Measurements from ENCODE around the gene MSRB1. TPM values are rescaled to one million over a fixed set of nuclear protein-coding genes. Genes with fewer than 3 reads are reported as not detected.

The MSRB1 gene
- total and polyA plus RNA-seq, 2 of the 13 experiments (the other 11 are each of a cell fraction or from before 2014, with no cell fraction given), result 32.1 to 75.4 TPM

- no peak for TF ChIP-seq AHDC1 (CRISPR knock-in tag; IDR thresholded peaks at IDR 0.05; ENCODE audit: borderline replicate concordance)
- TF ChIP-seq ETV5 (CRISPR knock-in tag; IDR thresholded peaks at IDR 0.05; ENCODE audit: borderline replicate concordance), result peak; percentile 5; the same call in 1 of the 2 replicates
- TF ChIP-seq ZSCAN5A (CRISPR knock-in tag; IDR thresholded peaks at IDR 0.05; ENCODE audit: borderline replicate concordance), result peak; percentile 49; the same call in 1 of the 2 replicates
- peak; percentile 12; the same call in 1 of the 2 replicates for TF ChIP-seq POLR2AphosphoS5 (IDR thresholded peaks at IDR 0.05; ENCODE audit: low read depth, low read length)
- TF ChIP-seq ONECUT2 (CRISPR knock-in tag; IDR thresholded peaks at IDR 0.05), result no peak
- TF ChIP-seq ZMYM2 (CRISPR knock-in tag; IDR thresholded peaks at IDR 0.05), result peak; percentile 81
- TF ChIP-seq ZFP62 (CRISPR knock-in tag; IDR thresholded peaks at IDR 0.05), result no peak
- no peak for TF ChIP-seq IRF1 (CRISPR knock-in tag; IDR thresholded peaks at IDR 0.05; ENCODE audit: low read depth)
- no peak for TF ChIP-seq KIAA2018 (CRISPR knock-in tag; IDR thresholded peaks at IDR 0.05; ENCODE audit: borderline replicate concordance)
- TF ChIP-seq MXD1 (CRISPR knock-in tag; IDR thresholded peaks at IDR 0.05), result peak; percentile 83; the same call in 1 of the 2 replicates
Observed at GRCh38 chr16:1983544-1984346, 40.7 kb upstream of the MSRB1 start, which contains the start of gene GFER (continued).

Measured in HepG2 (cell line).